Measurements from ENCODE around the gene DBNDD1.
"Not testable (repeated sequence)": the region's sequence is repeated elsewhere in the genome, so short reads cannot be mapped to it uniquely, and the experiment has no call there.

Gene DBNDD1

GRCh38 chr16:89984216-89984615, 35.0 kb downstream of the DBNDD1 start:
- no peak for DNase-seq (ENCODE audit: low spot score in 2 of 2)
- no peak overlapping the region for H3K4me3 ChIP-seq
- H3K9me3 ChIP-seq = no peaks in the 10 kb centered on the region
- H3K27me3 ChIP-seq (ENCODE audit: low read depth) = no peaks in the 10 kb centered on the region
- H3K36me3 ChIP-seq (replicated peaks) = peaks cover 82% of the 10 kb centered on the region
- in situ Hi-C loops (cut with MboI; ENCODE audit: low sequenced_read_pairs) = no loop called here
- no peaks in the 10 kb centered on the region for H3K4me1 ChIP-seq

- DNase-seq (ENCODE audit: low spot score in 2 of 2) = no peak
- Histone ChIP-seq H3K4me3 (no peak overlapping the region), H3K4me1 (no peaks in the 10 kb centered on the region), H3K36me3 (replicated peaks) (peaks cover 75% of the 10 kb centered on the region), H3K9me3 (no peaks in the 10 kb centered on the region), H3K27me3 (ENCODE audit: low read depth) (no peaks in the 10 kb centered on the region)
- in situ Hi-C loops (cut with MboI; ENCODE audit: low sequenced_read_pairs) = no loop called here
Measured at GRCh38 chr16:89983536-89983935, 35.7 kb downstream of the DBNDD1 start.

- DNase-seq (ENCODE audit: low spot score in 2 of 2) = no peak
- no peaks in the 10 kb centered on the region for H3K4me1 ChIP-seq
- no peak overlapping the region for H3K4me3 ChIP-seq
- no peaks in the 10 kb centered on the region for H3K9me3 ChIP-seq
- peaks cover 80% of the 10 kb centered on the region for H3K36me3 ChIP-seq (replicated peaks)
- H3K27me3 ChIP-seq (ENCODE audit: low read depth) = no peaks in the 10 kb centered on the region
- in situ Hi-C loops (cut with MboI; ENCODE audit: low sequenced_read_pairs) = no loop called here
Measured at GRCh38 chr16:89982318-89982717, 36.9 kb downstream of the DBNDD1 start.

DNA sequence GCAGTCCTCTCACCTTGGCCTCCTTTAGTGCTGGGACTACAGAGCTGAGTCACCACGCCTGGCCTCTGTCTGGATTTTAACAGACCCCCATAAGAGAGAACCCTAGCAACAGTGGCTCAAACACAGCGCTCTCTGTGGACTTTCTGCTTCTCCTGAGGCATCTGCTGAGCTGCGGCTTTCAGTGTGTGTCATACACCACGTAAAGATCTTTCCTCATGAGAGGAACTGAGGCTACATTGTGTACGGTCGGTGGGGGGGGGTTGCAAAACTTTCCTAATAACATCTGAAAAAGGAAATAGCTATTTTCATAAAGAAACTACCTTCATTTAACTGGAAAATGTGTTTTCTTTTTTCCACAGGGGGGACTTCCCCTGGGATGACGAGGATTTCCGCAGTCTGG, 37.8 kb downstream of the DBNDD1 start:
- DNase-seq (ENCODE audit: low spot score in 2 of 2) = no peak
- H3K36me3 ChIP-seq (replicated peaks) = peaks cover 74% of the 10 kb centered on the region
- in situ Hi-C loops (cut with MboI; ENCODE audit: low sequenced_read_pairs) = no loop called here

GRCh38 chr16:89974870-89975269, 44.4 kb downstream of the DBNDD1 start:
- no peaks in the 10 kb centered on the region for H3K27me3 ChIP-seq (ENCODE audit: low read depth)
- peaks cover 28% of the 10 kb centered on the region for H3K36me3 ChIP-seq (replicated peaks)
- H3K9me3 ChIP-seq = peaks cover 4% of the 10 kb centered on the region; the same call in 1 of the 2 replicates
- DNase-seq (ENCODE audit: low spot score in 2 of 2) = no peak
- H3K4me1 ChIP-seq = peaks cover 4% of the 10 kb centered on the region; the same call in 1 of the 2 replicates
- in situ Hi-C loops (cut with MboI; ENCODE audit: low sequenced_read_pairs) = no loop called here
- H3K4me3 ChIP-seq = no peak overlapping the region

More for the DNA sequence above, 37.8 kb downstream of the DBNDD1 start:
- no peaks in the 10 kb centered on the region for H3K27me3 ChIP-seq (ENCODE audit: low read depth)
- no peaks in the 10 kb centered on the region for H3K4me1 ChIP-seq
- no peak overlapping the region for H3K4me3 ChIP-seq
- no peaks in the 10 kb centered on the region for H3K9me3 ChIP-seq

- Histone ChIP-seq H3K9me3 (peaks cover 4% of the 10 kb centered on the region; the same call in 1 of the 2 replicates), H3K36me3 (replicated peaks) (peaks cover 23% of the 10 kb centered on the region), H3K27me3 (ENCODE audit: low read depth) (no peaks in the 10 kb centered on the region), H3K4me3 (peak overlapping the region; percentile 88), H3K4me1 (peaks cover 4% of the 10 kb centered on the region; the same call in 1 of the 2 replicates)
- in situ Hi-C loops (cut with MboI; ENCODE audit: low sequenced_read_pairs) = no loop called here
- no peak for DNase-seq (ENCODE audit: low spot score in 2 of 2)
Measured at GRCh38 chr16:89973654-89974335, 45.5 kb downstream of the DBNDD1 start.

GRCh38 chr16:89973235-89973634, 46.0 kb downstream of the DBNDD1 start:
- DNase-seq (ENCODE audit: low spot score in 2 of 2) = no peak
- peaks cover 4% of the 10 kb centered on the region; the same call in 1 of the 2 replicates for H3K9me3 ChIP-seq
- H3K4me3 ChIP-seq = peak overlapping the region; percentile 88
- peaks cover 4% of the 10 kb centered on the region; the same call in 1 of the 2 replicates for H3K4me1 ChIP-seq
- H3K27me3 ChIP-seq (ENCODE audit: low read depth) = no peaks in the 10 kb centered on the region
- peaks cover 21% of the 10 kb centered on the region for H3K36me3 ChIP-seq (replicated peaks)
- in situ Hi-C loops (cut with MboI; ENCODE audit: low sequenced_read_pairs) = no loop called here

GRCh38 chr16:89972244-89973234, 46.7 kb downstream of the DBNDD1 start:
- Histone ChIP-seq H3K36me3 (replicated peaks) (peaks cover 14% of the 10 kb centered on the region), H3K9me3 (peaks cover 4% of the 10 kb centered on the region; the same call in 1 of the 2 replicates), H3K27me3 (ENCODE audit: low read depth) (no peaks in the 10 kb centered on the region), H3K4me3 (peak overlapping the region; percentile 88), H3K4me1 (peaks cover 4% of the 10 kb centered on the region; the same call in 1 of the 2 replicates)
- in situ Hi-C loops (cut with MboI; ENCODE audit: low sequenced_read_pairs) = no loop called here
- DNase-seq (ENCODE audit: low spot score in 2 of 2) = peak; percentile 86 to 91

DNA sequence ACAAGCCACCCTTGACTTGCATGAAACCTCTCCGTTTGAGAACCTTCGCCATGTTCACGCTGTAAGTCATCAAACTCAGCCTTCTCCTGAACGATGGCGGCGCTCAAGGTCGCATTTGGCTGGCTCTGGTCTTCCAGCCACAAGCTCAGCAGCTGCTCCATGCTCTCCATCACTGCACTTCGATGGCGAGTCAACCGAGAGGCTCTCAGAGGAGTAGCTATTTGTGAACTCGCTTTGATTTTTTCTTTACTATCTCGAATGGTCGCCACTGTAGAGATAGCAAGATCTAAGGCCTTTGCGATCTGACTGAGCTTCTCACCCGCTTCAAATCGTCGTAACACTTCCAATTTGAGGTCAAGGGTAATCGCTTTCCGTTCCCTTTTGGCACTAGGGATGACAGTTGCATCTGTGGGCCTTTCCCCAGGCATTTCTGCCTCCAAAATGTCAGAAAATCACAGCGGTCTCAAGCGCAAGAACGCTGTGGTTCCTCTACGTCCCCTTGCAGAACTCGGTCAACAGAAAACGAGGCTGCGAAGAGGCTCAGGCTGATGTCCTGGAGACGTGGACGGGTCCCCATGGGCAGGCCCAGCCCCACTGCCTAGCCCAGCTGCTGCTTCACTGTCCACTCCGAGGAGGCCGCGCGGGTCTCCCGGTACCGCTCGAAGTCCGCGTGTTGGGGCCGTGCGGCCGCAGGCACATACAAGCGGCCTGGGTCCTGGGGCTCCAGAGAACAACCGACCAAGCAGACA, 47.6 kb downstream of the DBNDD1 start:
- no peaks in the 10 kb centered on the region for H3K27me3 ChIP-seq (ENCODE audit: low read depth)
- in situ Hi-C loops (cut with MboI; ENCODE audit: low sequenced_read_pairs) = no loop called here
- no peak for DNase-seq (ENCODE audit: low spot score in 2 of 2)
- H3K36me3 ChIP-seq (replicated peaks) = peaks cover 10% of the 10 kb centered on the region
- H3K4me3 ChIP-seq = peak overlapping the region; percentile 88
- peaks cover 4% of the 10 kb centered on the region; the same call in 1 of the 2 replicates for H3K4me1 ChIP-seq
- peaks cover 4% of the 10 kb centered on the region; the same call in 1 of the 2 replicates for H3K9me3 ChIP-seq

DNA sequence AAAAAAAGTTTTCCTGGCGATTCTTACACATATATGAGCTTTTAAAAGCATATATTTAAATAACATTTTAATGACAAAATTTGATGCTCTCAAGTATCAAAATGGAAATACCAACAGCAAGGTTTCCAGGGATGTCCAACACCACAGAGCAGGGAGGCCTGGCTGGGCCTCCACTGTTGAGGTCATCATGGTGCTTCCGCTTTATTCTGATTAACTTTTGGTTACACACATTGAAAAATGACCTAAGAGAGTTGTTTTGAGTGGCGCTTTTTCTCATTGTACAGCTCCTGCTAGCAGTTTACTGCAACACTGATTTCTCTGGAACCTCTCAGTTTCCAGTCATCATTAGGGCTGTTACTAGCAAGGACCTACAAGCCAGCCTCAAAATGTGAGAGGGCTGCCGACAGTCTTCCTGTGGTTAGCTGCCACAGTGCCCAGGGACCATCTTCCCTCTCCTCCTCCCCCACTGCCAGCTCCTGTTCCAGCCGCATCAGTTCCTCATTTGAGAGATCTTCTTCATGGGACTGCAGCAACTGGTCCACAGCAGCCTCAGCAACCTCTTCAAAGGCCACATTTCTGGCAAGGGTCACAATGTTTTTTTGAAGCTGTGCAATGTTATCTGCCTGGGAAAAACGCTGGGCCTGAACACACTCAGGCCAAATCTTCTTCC, 49.4 kb downstream of the DBNDD1 start:
- Histone ChIP-seq H3K4me3 (no peak overlapping the region), H3K27me3 (ENCODE audit: low read depth) (no peaks in the 10 kb centered on the region), H3K36me3 (replicated peaks) (peaks cover 7% of the 10 kb centered on the region), H3K4me1 (peaks cover 4% of the 10 kb centered on the region; the same call in 1 of the 2 replicates), H3K9me3 (peaks cover 4% of the 10 kb centered on the region; the same call in 1 of the 2 replicates)
- no peak for DNase-seq (ENCODE audit: low spot score in 2 of 2)
- in situ Hi-C loops (cut with MboI; ENCODE audit: low sequenced_read_pairs) = no loop called here

DNA sequence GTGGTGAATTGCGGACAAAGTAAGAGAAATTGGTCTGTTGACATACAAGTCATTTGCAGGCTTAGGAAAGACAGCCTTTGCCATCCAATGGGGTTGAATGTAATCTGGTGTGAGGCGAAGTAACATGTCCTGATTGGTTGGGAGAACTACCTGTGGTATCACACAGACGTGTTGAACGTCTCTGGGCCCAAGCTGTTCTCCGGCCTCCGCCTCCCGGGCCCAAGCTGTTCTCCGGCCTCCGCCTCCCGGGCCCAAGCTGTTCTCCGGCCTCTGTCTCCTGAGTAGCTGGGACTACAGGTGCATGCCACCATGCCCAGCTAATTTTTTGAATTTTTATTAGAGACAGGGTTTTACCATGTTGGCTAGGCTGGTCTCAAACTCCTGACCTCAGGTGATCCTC, 51.2 kb downstream of the DBNDD1 start:
- H3K27me3 ChIP-seq (ENCODE audit: low read depth); H3K4me3 ChIP-seq; DNase-seq (ENCODE audit: low spot score in 2 of 2); in situ Hi-C loops (cut with MboI; ENCODE audit: low sequenced_read_pairs); H3K4me1 ChIP-seq; H3K9me3 ChIP-seq; H3K36me3 ChIP-seq (replicated peaks): not testable (repeated sequence)

GRCh38 chr16:89967436-89967835, 51.8 kb downstream of the DBNDD1 start:
- in situ Hi-C loops (cut with MboI; ENCODE audit: low sequenced_read_pairs); H3K36me3 ChIP-seq (replicated peaks): not testable (repeated sequence)

DNA sequence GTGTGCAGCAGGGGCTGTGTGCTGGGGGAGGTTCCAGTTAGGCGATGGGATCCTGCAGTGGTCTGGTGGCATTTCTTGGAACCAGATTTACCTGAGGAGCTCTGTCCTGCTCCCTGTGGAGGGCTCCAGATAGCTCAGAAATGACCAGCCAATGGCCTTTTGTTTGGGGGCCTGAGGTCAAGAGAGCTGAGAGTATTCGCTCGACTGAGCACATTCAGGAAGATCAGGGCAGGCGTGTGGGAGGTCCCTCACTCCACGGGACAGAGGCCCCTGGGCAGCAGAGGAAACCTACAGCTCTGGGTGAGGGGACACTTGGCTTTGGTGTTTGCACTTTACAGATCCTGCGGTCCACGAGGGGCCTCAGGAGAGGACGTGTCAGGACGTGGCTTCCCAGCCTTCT, 52.5 kb downstream of the DBNDD1 start:
- no peak for DNase-seq (ENCODE audit: low spot score in 2 of 2)
- Histone ChIP-seq H3K4me1 (peaks cover under 1% of the 10 kb centered on the region; the same call in 1 of the 2 replicates), H3K27me3 (ENCODE audit: low read depth) (no peaks in the 10 kb centered on the region), H3K36me3 (replicated peaks) (0 out of 2 replicates have a peak, but pooled peaks cover 2% of the 10 kb centered on the region), H3K4me3 (no peak overlapping the region), H3K9me3 (peaks cover 2% of the 10 kb centered on the region; the same call in 1 of the 2 replicates)
- in situ Hi-C loops (cut with MboI; ENCODE audit: low sequenced_read_pairs) = no loop called here

More at GRCh38 chr16:89967436-89967835, 51.8 kb downstream of the DBNDD1 start:
- H3K4me3 ChIP-seq; H3K4me1 ChIP-seq; DNase-seq (ENCODE audit: low spot score in 2 of 2); H3K9me3 ChIP-seq; H3K27me3 ChIP-seq (ENCODE audit: low read depth): not testable (repeated sequence)
